Liver (tissue), 9 donors: ENCODE results near the gene TRIM42. TPM values are rescaled to one million over a fixed set of nuclear protein-coding genes. Genes with fewer than 3 reads are reported as not detected.

Experiments used
- DNase-seq: peaks from one replicate; pipeline ENCODE4 v3.0.0-alpha.2; 2017; ENCODE audit warnings: low spot score
- H3K27ac ChIP-seq, 2 donors: one replicate each; pipeline ENCODE4 v1.7.0; 2013; ENCODE audit warnings: inconsistent platforms in 2 of 2, low read length in 2 of 2, control low read depth in 1 of 2, low read depth in 1 of 2, mild to moderate bottlenecking in 1 of 2
- H3K27me3 ChIP-seq, 4 donors: one replicate each; pipeline versions ENCODE4 v1.6.1 to v1.7.0; 2013; ENCODE audit warnings: low read length in 3 of 4, inconsistent platforms in 1 of 4, mild to moderate bottlenecking in 1 of 4, moderate library complexity in 1 of 4; ENCODE audit not compliant: control insufficient read depth in 4 of 4, insufficient read depth in 4 of 4
- H3K36me3 ChIP-seq, 4 donors: one replicate each; pipeline versions ENCODE4 v1.6.1 to v1.7.0; 2013; ENCODE audit warnings: low read length in 3 of 4, mild to moderate bottlenecking in 3 of 4, low read depth in 1 of 4, moderate library complexity in 1 of 4; ENCODE audit not compliant: control insufficient read depth in 4 of 4, insufficient read depth in 3 of 4
- H3K4me1 ChIP-seq, 4 donors: one replicate each; pipeline versions ENCODE4 v1.6.1 to v1.7.0; 2013; ENCODE audit warnings: low read length in 3 of 4, mild to moderate bottlenecking in 3 of 4, moderate library complexity in 1 of 4; ENCODE audit not compliant: control insufficient read depth in 4 of 4, insufficient read depth in 4 of 4
- H3K4me3 ChIP-seq, 3 donors: one replicate each; pipeline versions ENCODE4 v1.6.1 to v1.7.0; 2013; ENCODE audit warnings: low read length in 3 of 3, control low read depth in 1 of 3, low read depth in 1 of 3, mild to moderate bottlenecking in 1 of 3
- H3K9ac ChIP-seq, 2 donors: one replicate each; pipeline ENCODE4 v1.7.0; 2013; ENCODE audit warnings: low read length in 2 of 2, mild to moderate bottlenecking in 2 of 2, moderate library complexity in 2 of 2, control low read depth in 1 of 2, low read depth in 1 of 2
- H3K9me3 ChIP-seq, 4 donors: one replicate each; pipeline versions ENCODE4 v1.6.1 to v1.7.0; 2013; ENCODE audit warnings: low read length in 3 of 4; ENCODE audit not compliant: control insufficient read depth in 4 of 4
- EGR1 ChIP-seq, 2 donors: IDR thresholded peaks; 2 replicates each; pipeline ENCODE4 v1.6.1; 2016 to 2018; ENCODE audit warnings: antibody characterized with exemption in 2 of 2, low read depth in 2 of 2
- FOXA1 ChIP-seq: IDR thresholded peaks from 2 replicates; pipeline ENCODE4 v1.6.1; 2016; ENCODE audit warnings: antibody characterized with exemption
- FOXA2 ChIP-seq: IDR thresholded peaks from 2 replicates; pipeline ENCODE4 v1.6.1; 2016; ENCODE audit warnings: antibody characterized with exemption
- HNF4A ChIP-seq, 2 donors: conservative IDR thresholded peaks; 2 replicates each; pipeline ENCODE4 v1.6.1; 2016; ENCODE audit warnings: antibody characterized with exemption in 2 of 2, mild to moderate bottlenecking in 2 of 2
- HNF4G ChIP-seq: IDR thresholded peaks from 2 replicates; pipeline ENCODE4 v1.6.1; 2016; ENCODE audit warnings: antibody characterized with exemption
- JUND ChIP-seq, 2 donors: IDR thresholded peaks; 2 replicates each; pipeline ENCODE4 v1.6.1; 2016; ENCODE audit warnings: antibody characterized with exemption in 2 of 2
- NR2F2 ChIP-seq: IDR thresholded peaks from 2 replicates; pipeline ENCODE4 v1.6.1; 2016; ENCODE audit warnings: antibody characterized with exemption
- RAD21 ChIP-seq, 2 donors: IDR thresholded peaks; 2 replicates each; pipeline ENCODE4 v1.6.1; 2016; ENCODE audit warnings: antibody characterized with exemption in 2 of 2, mild to moderate bottlenecking in 2 of 2
- RXRA ChIP-seq, 2 donors: IDR thresholded peaks; 2 replicates each; pipeline ENCODE4 v1.6.1; 2017 to 2018; ENCODE audit warnings: antibody characterized with exemption in 2 of 2, mild to moderate bottlenecking in 1 of 2
- SP1 ChIP-seq: IDR thresholded peaks from 2 replicates; pipeline ENCODE4 v1.6.1; 2018; ENCODE audit warnings: antibody characterized with exemption, mild to moderate bottlenecking
- TAF1 ChIP-seq: conservative IDR thresholded peaks from 2 replicates; pipeline ENCODE4 v1.6.1; 2016; ENCODE audit warnings: antibody characterized with exemption, mild to moderate bottlenecking
- YY1 ChIP-seq: IDR thresholded peaks from 2 replicates; pipeline ENCODE4 v1.6.1; 2016; ENCODE audit warnings: antibody characterized with exemption, mild to moderate bottlenecking
- WGBS: extraction: QIAGEN DNeasy Blood & Tissue Kit; methylation state at CpG from one replicate; pipeline ENCODE4 v1.1.7; 2013; 5-methylcytosine and 5-hydroxymethylcytosine counted together
- polyA plus RNA-seq, 2 donors: library from polyadenylated mRNA; stranded (reverse) in 1 of 2; unstranded in 1 of 2; fragments of 200-250 nt in 1 of 2; fragments of >200 nt in 1 of 2; fragmentation: Nextera tagmentation in 1 of 2; extraction: Ambion mirVana in 1 of 2; gene quantifications; one replicate each; pipeline versions ENCODE4 v1.2.1 to v1.2.3, GENCODE V29; 2013 to 2015
- total RNA-seq, 2 donors: library from RNA; depleted of rRNA; stranded (reverse); fragments of >200 nt; gene quantifications; one replicate each; pipeline ENCODE4 v1.2.3, GENCODE V29; 2014
- TF ChIP-seq, protein P1 (sequence below): IDR thresholded peaks from 2 replicates; pipeline ENCODE4 v1.6.1; 2016; ENCODE audit warnings: antibody characterized with exemption, mild to moderate bottlenecking
- TF ChIP-seq, protein P2 (sequence below): fragments of 150-350 bp; IDR thresholded peaks from 2 replicates; pipeline ENCODE4 v1.5.1; 2017; ENCODE audit warnings: improper control_type of control experiment, low read depth, low read length; ENCODE audit not compliant: missing input control
- TF ChIP-seq, protein P3 (sequence below): IDR thresholded peaks from 2 replicates; pipeline ENCODE4 v1.6.1; 2016; ENCODE audit warnings: antibody characterized with exemption
- TF ChIP-seq, protein P4 (sequence below): IDR thresholded peaks from 2 replicates; pipeline ENCODE4 v1.6.1; 2016; ENCODE audit warnings: antibody characterized with exemption
- TF ChIP-seq, protein P5 (sequence below): IDR thresholded peaks from 2 replicates; pipeline ENCODE4 v1.6.1; 2016; ENCODE audit warnings: antibody characterized with exemption
- donor health status: healthy.
- donor health status: healthy.
- donor health status: healthy.
- donor health status: healthy.
- donor health status: healthy.

Gene TRIM42
- total and polyA plus RNA-seq, 4 donors, result not detected

DNA sequence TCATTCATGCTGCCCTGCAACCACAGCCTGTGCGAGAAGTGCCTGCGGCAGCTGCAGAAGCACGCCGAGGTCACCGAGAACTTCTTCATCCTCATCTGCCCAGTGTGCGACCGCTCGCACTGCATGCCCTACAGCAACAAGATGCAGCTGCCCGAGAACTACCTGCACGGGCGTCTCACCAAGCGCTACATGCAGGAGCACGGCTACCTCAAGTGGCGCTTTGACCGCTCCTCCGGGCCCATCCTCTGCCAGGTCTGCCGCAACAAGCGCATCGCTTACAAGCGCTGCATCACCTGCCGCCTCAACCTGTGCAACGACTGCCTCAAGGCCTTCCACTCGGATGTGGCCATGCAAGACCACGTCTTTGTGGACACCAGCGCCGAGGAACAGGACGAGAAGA, 4.7 kb downstream of the TRIM42 start (continued):
- TF ChIP-seq RXRA (IDR thresholded peaks at IDR 0.05) (no peak), HNF4G (no peak), EGR1 (IDR thresholded peaks at IDR 0.05; ENCODE audit: low read depth in 2 of 2) (no peak), NR2F2 (no peak), JUND (IDR thresholded peaks at IDR 0.05) (no peak)

DNA sequence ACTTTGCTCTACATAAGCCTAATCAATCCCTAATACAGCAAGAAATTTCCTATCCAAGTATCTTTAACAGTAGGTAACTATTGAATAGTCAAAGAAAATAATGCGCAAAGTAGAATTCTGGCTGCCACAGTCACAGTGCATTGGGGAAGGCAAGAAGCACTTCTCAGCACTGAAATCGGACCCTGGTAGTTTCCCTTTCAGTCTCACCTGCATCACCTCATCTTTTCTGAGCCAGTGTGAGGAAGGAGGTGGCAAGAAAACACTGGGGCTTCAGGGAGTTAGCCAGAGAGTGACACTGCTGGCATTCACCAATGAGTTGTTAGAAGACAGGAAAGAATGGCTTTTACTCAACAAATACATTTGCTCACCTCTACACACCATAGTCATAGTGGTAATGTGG, 8.3 kb downstream of the TRIM42 start:
- TF ChIP-seq TAF1 (no peak), NR2F2 (no peak), JUND (IDR thresholded peaks at IDR 0.05) (no peak), RAD21 (IDR thresholded peaks at IDR 0.05) (no peak), HNF4G (no peak)
- TF ChIP-seq, protein P1, sequence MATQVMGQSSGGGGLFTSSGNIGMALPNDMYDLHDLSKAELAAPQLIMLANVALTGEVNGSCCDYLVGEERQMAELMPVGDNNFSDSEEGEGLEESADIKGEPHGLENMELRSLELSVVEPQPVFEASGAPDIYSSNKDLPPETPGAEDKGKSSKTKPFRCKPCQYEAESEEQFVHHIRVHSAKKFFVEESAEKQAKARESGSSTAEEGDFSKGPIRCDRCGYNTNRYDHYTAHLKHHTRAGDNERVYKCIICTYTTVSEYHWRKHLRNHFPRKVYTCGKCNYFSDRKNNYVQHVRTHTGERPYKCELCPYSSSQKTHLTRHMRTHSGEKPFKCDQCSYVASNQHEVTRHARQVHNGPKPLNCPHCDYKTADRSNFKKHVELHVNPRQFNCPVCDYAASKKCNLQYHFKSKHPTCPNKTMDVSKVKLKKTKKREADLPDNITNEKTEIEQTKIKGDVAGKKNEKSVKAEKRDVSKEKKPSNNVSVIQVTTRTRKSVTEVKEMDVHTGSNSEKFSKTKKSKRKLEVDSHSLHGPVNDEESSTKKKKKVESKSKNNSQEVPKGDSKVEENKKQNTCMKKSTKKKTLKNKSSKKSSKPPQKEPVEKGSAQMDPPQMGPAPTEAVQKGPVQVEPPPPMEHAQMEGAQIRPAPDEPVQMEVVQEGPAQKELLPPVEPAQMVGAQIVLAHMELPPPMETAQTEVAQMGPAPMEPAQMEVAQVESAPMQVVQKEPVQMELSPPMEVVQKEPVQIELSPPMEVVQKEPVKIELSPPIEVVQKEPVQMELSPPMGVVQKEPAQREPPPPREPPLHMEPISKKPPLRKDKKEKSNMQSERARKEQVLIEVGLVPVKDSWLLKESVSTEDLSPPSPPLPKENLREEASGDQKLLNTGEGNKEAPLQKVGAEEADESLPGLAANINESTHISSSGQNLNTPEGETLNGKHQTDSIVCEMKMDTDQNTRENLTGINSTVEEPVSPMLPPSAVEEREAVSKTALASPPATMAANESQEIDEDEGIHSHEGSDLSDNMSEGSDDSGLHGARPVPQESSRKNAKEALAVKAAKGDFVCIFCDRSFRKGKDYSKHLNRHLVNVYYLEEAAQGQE, result no peak
- Histone ChIP-seq H3K4me3 (no peak overlapping the region), H3K27ac (no peak overlapping the region), H3K27me3 (no peaks in the 10 kb centered on the region), H3K4me1 (no peaks in the 10 kb centered on the region), H3K36me3 (no peaks in the 10 kb centered on the region), H3K9ac (no peak overlapping the region), H3K9me3 (no peaks in the 10 kb centered on the region)
- 87% methylated on average over 2 of the region's 2 CpGs for WGBS
- no peak for DNase-seq

DNA sequence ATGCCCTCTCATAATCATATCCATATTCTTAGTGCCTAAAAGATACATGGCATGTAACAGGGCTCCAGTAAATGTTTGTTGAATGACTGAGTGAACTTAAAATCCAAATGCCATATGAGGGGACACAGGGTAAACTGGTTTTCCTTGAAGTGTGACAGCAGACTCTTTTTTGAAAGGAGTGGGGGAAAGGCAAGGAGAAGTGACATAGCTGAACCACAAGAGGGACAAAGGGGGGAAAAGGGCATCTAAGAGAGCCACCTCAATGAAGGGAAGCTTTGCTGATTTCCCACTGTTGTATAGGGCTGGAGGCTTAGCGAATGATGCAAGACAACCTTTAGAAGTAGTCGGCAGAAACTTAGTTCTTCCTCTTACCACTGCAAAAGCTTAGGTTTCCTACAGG, 9.1 kb downstream of the TRIM42 start:
- WGBS, result 92% methylated on average over 2 of the region's 2 CpGs
- Histone ChIP-seq H3K4me1 (no peaks in the 10 kb centered on the region), H3K4me3 (no peak overlapping the region), H3K27me3 (no peaks in the 10 kb centered on the region), H3K9ac (no peak overlapping the region), H3K9me3 (no peaks in the 10 kb centered on the region), H3K36me3 (no peaks in the 10 kb centered on the region), H3K27ac (no peak overlapping the region)
- TF ChIP-seq RAD21 (IDR thresholded peaks at IDR 0.05) (no peak), FOXA2 (no peak), FOXA1 (no peak), YY1 (no peak), HNF4A (conservative IDR thresholded peaks at IDR 0.05) (no peak), SP1 (no peak)
- TF ChIP-seq, protein P2, sequence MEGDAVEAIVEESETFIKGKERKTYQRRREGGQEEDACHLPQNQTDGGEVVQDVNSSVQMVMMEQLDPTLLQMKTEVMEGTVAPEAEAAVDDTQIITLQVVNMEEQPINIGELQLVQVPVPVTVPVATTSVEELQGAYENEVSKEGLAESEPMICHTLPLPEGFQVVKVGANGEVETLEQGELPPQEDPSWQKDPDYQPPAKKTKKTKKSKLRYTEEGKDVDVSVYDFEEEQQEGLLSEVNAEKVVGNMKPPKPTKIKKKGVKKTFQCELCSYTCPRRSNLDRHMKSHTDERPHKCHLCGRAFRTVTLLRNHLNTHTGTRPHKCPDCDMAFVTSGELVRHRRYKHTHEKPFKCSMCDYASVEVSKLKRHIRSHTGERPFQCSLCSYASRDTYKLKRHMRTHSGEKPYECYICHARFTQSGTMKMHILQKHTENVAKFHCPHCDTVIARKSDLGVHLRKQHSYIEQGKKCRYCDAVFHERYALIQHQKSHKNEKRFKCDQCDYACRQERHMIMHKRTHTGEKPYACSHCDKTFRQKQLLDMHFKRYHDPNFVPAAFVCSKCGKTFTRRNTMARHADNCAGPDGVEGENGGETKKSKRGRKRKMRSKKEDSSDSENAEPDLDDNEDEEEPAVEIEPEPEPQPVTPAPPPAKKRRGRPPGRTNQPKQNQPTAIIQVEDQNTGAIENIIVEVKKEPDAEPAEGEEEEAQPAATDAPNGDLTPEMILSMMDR, result no peak
- TF ChIP-seq, protein P3, sequence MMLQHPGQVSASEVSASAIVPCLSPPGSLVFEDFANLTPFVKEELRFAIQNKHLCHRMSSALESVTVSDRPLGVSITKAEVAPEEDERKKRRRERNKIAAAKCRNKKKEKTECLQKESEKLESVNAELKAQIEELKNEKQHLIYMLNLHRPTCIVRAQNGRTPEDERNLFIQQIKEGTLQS, result no peak
- TF ChIP-seq, protein P1, result no peak
- TF ChIP-seq, protein P4, sequence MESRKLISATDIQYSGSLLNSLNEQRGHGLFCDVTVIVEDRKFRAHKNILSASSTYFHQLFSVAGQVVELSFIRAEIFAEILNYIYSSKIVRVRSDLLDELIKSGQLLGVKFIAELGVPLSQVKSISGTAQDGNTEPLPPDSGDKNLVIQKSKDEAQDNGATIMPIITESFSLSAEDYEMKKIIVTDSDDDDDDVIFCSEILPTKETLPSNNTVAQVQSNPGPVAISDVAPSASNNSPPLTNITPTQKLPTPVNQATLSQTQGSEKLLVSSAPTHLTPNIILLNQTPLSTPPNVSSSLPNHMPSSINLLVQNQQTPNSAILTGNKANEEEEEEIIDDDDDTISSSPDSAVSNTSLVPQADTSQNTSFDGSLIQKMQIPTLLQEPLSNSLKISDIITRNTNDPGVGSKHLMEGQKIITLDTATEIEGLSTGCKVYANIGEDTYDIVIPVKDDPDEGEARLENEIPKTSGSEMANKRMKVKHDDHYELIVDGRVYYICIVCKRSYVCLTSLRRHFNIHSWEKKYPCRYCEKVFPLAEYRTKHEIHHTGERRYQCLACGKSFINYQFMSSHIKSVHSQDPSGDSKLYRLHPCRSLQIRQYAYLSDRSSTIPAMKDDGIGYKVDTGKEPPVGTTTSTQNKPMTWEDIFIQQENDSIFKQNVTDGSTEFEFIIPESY, result no peak
- TF ChIP-seq, protein P5, sequence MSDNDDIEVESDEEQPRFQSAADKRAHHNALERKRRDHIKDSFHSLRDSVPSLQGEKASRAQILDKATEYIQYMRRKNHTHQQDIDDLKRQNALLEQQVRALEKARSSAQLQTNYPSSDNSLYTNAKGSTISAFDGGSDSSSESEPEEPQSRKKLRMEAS, result no peak
- DNase-seq, result no peak
